ENCODE results near the gene MSL3B.

MSL3B gene

DNA sequence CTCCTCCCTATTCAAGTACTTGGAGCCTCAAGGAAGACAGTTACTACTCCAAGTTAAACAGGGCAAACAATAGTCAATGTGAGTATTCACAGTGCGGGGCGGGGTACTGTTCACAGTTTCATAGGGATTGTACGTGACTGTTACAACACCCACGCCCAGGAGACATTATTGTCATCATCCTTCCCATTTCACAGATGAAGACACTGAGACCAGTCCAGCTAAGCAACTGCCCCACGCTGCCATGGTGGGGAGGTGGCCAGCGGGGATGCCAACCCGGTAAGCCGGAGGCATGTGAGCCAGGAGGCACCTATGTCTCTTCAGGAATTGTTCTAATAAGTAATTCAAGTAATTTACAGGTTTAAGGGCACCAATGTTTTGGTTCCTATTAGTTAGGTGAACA, 14.8 kb downstream of the MSL3B start:
- no peak for DNase-seq (ENCODE audit: low read depth, low spot score)

- peak; percentile 27 for DNase-seq (ENCODE audit: low read depth, low spot score)
These were observed 16.1 kb downstream of the MSL3B start for GRCh38 chr2:233852056-233852455.

GRCh38 chr2:233851169-233851568, 17.0 kb downstream of the MSL3B start:
- no peak for DNase-seq (ENCODE audit: low read depth, low spot score)

DNA sequence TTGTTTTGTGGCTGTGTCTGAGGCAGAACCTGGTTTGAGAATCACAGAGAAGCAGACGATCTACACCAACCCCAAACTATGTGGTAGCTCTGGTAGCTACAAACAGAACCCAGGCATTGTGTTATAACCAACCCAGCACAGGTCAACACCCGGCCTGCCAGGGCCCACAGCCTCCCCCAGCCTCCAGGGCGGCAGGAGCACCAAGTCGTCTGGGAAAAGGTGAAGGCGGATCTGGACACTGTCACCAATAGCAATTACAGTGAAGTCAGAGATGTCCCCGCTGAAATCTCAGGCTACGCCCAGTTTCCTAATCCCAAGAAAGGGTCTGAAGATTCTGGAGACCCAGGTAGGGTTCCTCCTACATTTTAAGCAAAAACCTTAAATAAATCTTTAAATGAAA, 17.4 kb downstream of the MSL3B start:
- DNase-seq (ENCODE audit: low read depth, low spot score) = no peak

- DNase-seq (ENCODE audit: low read depth, low spot score) = no peak
These were observed 18.4 kb downstream of the MSL3B start for GRCh38 chr2:233849607-233850271.

DNA sequence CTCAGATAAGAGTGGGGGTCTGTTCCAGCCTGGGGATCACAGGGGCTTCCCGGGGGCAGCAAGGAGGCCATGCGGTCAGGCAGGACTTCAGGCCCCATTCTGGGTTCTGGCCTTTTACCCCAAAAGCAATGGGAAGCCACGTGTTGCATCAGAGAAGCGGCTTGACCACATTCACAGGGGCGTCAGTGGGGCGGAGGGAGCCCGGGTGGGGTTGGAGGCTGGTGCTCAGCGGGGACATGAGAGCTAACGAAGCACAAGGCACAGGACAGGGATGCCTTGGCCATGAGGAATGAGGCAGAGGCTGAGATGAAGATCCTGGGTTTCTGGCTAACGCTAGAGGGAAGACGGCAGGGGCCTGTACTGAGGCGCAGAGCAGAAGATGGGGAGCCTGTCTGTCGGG, 19.9 kb downstream of the MSL3B start:
- no peak for DNase-seq (ENCODE audit: low read depth, low spot score)

DNA sequence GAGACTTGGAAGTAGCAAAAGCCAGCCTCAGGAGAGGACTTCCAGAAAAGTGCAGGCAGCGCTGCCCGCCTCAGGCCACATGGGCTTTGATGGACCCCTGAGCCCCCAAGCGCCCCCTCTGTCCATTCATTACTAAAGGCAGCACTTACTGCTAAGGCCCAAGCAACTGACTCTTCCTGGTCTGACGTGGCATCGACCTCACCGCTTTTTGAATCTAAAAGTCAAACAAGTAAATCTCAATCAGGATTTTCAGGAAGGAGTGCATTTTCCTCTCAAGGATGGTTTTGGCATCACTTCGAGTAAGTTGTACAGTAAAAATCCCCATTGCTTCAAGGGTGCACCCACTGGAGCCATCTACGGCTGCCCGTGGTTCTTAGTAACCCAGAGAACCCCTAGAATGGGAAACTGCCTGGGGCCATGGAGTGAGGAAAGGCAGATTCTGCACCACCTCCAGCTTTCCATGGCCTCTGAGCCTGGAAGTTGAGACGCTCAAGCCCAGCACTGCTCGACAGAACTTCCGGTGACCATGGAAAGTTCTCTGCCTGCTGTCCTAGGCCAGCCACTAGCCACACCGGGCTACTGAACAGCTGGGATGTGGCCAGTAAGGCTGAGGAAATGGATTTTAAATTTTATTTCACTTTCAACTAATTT, 20.8 kb downstream of the MSL3B start:
- DNase-seq (ENCODE audit: low read depth, low spot score) = no peak

DNA sequence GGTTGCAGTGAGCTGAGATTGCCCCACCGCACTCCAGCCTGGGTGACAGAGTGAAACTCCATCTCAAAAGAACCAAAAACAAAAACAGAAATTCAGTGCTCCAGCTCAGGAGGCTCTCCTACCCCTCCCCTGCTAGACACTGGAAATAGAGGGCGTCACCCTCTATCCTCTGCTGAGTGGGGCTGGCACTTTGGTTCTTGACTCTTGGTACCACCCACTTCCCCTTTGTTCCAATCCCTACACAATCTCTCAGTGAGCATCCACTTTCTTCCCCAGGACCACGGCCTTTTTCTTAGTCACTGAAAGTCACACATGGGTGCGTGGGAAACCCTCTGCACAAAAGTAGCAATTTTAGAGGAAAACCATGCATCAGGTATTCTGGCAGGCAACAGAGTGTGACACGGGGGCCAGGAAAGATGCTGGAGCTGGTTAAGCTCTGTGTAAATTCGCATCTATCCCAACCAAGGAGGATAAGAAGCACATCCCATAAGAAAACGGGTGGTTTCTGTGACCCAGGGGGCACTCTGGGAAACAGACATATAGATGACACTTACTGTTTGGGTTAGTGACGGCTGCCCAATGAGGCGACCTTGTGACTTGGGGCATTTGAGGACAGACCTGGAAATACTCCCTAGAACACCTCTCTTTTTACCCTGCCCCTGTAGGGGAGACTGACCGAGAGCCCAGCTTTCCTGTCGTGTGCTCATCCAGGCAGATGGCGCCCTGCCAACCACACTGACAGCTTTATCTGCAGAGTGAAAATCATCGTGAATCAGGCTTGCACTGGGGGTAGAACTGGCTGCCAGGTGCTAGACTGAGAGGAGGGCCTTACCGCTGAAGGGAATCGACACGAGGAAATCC, 21.6 kb downstream of the MSL3B start:
- DNase-seq (ENCODE audit: low read depth, low spot score) = no peak

DNA sequence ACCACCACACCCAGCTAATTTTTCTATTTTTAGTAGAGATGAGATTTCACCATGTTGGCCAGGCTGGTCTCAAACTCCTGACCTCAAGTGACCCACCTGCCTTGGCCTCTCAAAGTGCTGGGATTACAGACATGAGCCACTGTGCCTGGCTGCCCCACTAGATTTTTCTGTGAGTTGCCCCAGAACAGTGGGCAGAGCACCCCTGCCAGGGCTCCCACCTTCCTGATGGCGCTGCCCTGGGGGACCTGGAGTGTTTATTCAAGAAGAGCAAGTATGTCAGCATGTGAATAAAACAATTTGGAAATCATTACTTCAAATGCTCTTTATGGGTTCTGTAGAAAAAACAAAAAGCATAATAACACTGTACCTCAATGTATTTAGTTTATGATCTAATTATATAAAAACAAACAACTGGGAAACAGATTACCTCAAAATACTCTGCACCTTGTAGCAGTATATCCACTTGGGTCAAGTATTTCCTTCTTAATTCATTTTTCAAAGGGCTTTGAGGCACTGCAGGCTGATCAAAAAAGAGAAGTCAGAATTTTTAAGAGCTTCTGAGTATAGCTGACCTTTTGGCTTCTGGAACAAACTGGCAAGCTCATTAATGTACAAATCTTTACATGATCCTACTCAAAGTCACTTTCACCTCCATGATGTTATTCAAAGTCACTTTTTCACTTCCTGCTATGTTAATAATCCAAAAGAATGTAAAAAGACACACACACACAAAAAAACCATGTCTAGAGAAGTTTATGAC, 22.7 kb downstream of the MSL3B start:
- DNase-seq (ENCODE audit: low read depth, low spot score) = no peak

DNA sequence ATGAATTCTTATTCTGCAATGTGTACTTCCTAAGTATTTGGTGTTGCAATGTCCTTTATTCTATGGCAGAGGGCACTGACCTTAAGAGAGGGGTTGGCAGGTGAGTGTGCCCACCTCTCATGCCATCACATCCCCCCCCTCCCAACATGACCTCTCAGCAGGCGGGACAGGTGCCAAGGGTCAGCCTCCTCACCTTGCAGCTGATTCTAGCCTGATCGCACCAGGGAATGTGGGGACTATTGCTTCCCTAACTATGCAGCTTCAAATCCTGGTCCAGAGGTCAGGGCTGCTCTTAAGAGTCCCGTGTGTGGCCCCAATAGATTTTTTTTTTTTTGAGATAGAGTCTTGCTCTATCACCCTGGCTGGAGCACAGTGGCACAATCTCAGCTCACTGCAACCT, 23.4 kb downstream of the MSL3B start:
- DNase-seq (ENCODE audit: low read depth, low spot score) = no peak

GRCh38 chr2:233844064-233844807, 23.9 kb downstream of the MSL3B start:
- no peak for DNase-seq (ENCODE audit: low read depth, low spot score)

DNA sequence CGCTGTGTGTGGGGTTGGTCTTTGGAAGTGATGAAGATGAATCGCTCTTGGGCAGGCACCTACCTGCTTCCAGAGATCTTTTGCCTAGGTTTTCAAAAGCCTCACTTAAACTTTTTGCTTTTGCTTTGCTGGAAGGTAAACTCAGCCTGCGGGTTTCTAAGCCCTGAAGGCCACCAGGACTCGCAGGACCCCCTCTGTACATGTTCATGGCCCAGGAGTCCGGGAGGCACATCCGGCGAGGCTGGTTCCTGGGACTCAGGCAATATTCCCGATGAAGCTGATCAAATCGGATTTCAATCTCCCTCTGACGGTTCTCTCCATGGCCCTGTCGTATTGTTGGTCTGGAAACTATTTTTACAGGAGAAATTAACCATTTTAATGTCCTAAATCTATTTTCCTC, 27.0 kb downstream of the MSL3B start:
- no peak for DNase-seq (ENCODE audit: low read depth, low spot score)

DNA sequence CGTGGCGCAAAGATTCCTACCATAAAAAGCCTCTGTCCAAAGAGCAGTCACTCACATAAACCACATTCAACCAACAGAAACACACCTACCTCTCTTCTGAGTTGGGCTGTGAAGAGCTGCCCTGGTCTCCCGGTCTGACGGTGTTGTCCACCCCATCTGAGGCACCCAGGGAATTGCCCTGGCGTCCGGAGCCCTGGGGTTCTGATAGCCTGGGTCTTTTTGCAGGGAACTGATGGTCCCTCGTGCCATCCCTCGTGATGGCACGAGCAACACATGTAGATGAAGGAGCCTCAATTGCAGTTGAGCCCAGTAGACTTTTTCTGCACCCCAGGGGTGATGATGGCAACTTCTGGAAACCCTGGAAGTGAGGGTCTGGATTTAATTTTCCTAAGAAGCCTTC, 27.7 kb downstream of the MSL3B start:
- no peak for DNase-seq (ENCODE audit: low read depth, low spot score)

GRCh38 chr2:233839447-233839820, 28.8 kb downstream of the MSL3B start:
- no peak for DNase-seq (ENCODE audit: low read depth, low spot score)

GRCh38 chr2:233838726-233839446, 29.3 kb downstream of the MSL3B start:
- no peak for DNase-seq (ENCODE audit: low read depth, low spot score)

DNA sequence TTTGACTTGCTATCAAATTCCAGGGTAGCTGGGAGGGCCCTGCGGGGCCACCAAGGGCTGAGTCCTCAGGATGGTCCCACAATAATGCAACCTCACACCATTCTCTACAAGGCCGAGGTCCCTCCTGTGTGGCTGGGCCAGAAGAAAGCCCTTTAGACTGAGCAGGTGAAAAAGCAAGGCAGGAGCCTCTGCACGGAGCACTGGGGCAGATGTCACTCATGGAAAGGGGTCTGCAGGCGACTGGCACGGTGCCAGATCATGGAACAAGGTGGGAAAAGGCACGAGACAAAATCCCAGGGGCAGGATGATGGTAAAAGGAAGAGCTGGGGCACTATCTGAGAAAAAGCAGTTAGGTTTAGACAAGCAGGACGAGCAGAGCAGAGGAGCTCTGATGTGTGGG, 29.9 kb downstream of the MSL3B start:
- DNase-seq (ENCODE audit: low read depth, low spot score) = no peak

DNA sequence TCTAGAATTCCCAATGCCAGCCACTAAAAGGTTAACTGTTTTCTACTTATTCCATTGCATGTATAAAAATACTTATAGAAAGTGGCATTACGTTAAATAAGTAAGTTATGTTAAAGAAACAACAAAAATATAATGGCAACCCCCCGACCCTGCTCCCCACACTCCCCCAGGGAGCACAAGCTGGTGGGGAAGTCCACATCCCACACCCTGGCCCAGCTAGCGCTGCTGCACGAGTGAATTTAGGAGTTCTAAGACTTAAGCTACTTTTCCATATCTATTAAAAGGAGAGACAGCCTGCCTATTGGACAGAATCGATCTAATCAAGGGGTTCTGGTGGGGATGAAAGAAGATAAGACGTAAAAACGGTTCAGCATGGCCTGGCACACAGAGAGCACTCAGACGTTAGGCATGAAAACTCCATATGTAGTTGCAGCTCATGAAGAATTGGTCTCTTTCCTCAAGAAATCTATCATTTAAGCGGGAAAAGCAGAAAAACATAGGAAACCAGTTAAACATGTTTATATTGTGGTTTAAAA, 30.4 kb downstream of the MSL3B start:
- no peak for DNase-seq (ENCODE audit: low read depth, low spot score)

- no peak for DNase-seq (ENCODE audit: low read depth, low spot score)
These were observed 31.8 kb downstream of the MSL3B start for GRCh38 chr2:233836359-233836758.

DNA sequence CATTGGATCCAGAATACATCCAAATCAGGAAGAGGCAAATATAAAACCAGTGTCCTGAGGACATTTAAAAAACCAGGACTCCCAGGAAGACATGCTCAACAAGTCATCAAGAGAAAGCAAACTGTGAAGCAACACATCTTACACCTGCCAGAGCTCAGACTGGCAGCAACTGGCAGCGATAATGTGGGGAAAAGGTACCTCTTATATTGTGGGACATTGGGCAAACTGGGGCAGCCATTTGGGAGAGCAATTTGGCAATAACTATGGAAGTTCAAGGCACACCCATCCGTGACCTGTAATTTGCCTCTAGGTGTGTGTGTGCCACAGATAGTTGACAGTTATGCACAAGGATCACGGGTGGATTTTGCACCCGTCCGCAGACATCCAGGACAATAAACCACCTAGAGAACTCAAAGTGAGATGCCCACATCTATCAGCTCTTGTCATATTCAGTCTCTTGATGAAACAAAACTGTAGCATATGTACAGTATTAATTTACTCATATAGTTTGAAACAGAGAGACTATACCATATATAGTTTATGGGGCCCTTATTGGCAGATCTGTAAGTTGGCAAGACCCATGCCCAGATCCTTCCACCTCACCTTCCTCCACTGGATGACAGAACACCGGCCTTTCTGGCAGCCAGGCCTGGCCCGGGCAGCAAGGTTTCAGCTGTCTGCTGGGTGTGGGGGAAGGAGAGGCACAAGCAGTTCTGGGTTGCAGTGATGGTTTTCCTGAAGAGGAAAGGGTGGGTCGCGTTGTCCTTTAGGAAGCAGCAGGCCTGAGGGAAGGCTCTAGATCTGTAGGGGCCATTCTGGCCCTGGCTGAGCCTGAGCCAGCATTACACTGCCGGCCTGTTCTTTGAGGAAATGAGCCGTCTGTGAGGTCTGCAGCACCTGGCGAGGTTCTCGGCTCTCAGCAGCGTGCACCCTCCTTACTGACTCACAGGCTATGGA, 32.7 kb downstream of the MSL3B start:
- no peak for DNase-seq (ENCODE audit: low read depth, low spot score)
